Astrocyte of the cerebellum (primary cell): ENCODE measurements around the gene TMEM123.
A peak's percentile ranks its signal among the peaks of the same experiment; 100 is the strongest.

Experiments used
- DNase-seq: peaks from one replicate; pipeline ENCODE4 v3.0.0-alpha.2; 2011; ENCODE audit warnings: low read depth
- H3K4me3 ChIP-seq: 2 replicates; pipeline ENCODE4 v1.5.1; 2011; ENCODE audit warnings: mild to moderate bottlenecking, low read depth, low read length, moderate library complexity
- CTCF ChIP-seq: IDR thresholded peaks from 2 replicates; pipeline ENCODE4 v1.5.1; 2012; ENCODE audit warnings: low read length, low read depth, moderate library complexity, mild to moderate bottlenecking; ENCODE audit errors: missing control alignments
- in situ Hi-C: cut with HindIII; loops from 2 replicates; pipeline ENCODE4 v1.10.0; 2017; ENCODE audit warnings: low sequenced_read_pairs

TMEM123 gene

DNA sequence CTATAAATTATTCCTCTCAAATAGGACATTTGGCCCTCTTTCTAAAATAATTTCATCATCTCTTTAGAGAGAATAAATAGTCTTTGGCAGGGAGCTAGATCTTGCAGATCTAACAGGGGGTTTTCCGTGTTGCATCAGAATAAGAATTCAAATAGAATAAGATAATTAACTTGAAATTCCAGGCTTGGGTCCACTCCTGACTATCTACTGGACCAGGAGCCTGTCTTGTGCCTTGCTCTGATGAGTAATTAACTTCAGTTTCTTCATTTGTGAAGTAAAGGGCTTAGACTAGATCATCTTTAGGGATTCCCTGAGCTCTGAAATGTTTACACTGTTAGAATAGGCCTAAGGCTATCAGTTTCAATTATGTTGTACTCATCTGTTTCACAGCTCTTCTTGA, 23.5 kb upstream of the TMEM123 start:
- in situ Hi-C loops = no loop called here

DNA sequence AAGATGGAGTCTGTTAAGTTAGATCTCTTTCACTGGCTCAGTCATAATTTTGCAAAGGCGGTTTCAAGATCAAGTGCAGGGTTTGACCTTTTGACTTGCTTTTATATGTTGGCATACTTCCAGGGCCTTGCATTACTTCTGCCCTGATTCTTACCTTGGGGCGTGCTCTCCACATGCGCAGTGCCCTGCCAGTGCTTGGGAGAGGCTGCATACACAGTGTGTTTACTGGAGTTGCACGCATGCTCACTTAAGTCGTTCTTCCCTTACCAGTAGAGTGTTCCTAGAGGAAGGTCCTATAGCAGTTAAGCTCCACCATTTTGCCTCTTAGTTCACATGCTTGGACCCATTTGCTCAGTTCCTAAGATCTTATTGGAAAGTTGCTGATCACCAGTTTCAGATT, 21.0 kb upstream of the TMEM123 start:
- in situ Hi-C loops = no loop called here
- DNase-seq = no peak
- no peak overlapping the region for H3K4me3 ChIP-seq
- no peak for TF ChIP-seq CTCF

More for the DNA sequence above, 23.5 kb upstream of the TMEM123 start:
- no peak overlapping the region for H3K4me3 ChIP-seq
- no peak for TF ChIP-seq CTCF
- no peak for DNase-seq

- TF ChIP-seq CTCF = no peak
- DNase-seq = no peak
- no peak overlapping the region for H3K4me3 ChIP-seq
- in situ Hi-C loops = no loop called here
These were observed 19.6 kb upstream of the TMEM123 start for GRCh38 chr11:102472127-102472526.

- in situ Hi-C loops = no loop called here
- H3K4me3 ChIP-seq = no peak overlapping the region
- no peak for TF ChIP-seq CTCF
- DNase-seq = no peak
These were observed 18.9 kb upstream of the TMEM123 start for GRCh38 chr11:102471474-102471873.

- in situ Hi-C loops = no loop called here
- no peak for DNase-seq
- TF ChIP-seq CTCF = no peak
- no peak overlapping the region for H3K4me3 ChIP-seq
These were observed 17.7 kb upstream of the TMEM123 start for GRCh38 chr11:102470251-102470650.

- no peak overlapping the region for H3K4me3 ChIP-seq
- no peak for TF ChIP-seq CTCF
- DNase-seq = peak; percentile 37
- in situ Hi-C loops = no loop called here
These were observed 16.7 kb upstream of the TMEM123 start for GRCh38 chr11:102469196-102469821.
